GM19025 (cell line): ENCODE data around the gene BDKRB1.

Experiments
- ATAC-seq: cut with Tn5 transposase; IDR thresholded peaks from one replicate; pipeline ENCODE4 v1.9.1; 2021; ENCODE audit warnings: mild to moderate bottlenecking, low read depth, moderate library complexity; ENCODE audit not compliant: unreplicated experiment

The BDKRB1 gene

GRCh38 chr14:96260341-96260821 lies 4.4 kb downstream of the BDKRB1 start:
- ATAC-seq, result no peak

- ATAC-seq, result no peak
These were observed 5.0 kb downstream of the BDKRB1 start for GRCh38 chr14:96261053-96261452.

- no peak for ATAC-seq
These were observed 6.0 kb downstream of the BDKRB1 start for GRCh38 chr14:96261772-96262655.

GRCh38 chr14:96263347-96264199 lies 7.6 kb downstream of the BDKRB1 start:
- ATAC-seq, result no peak

GRCh38 chr14:96264200-96264553 lies 8.2 kb downstream of the BDKRB1 start:
- no peak for ATAC-seq

GRCh38 chr14:96264853-96265252 lies 8.8 kb downstream of the BDKRB1 start:
- no peak for ATAC-seq

GRCh38 chr14:96265383-96266095 lies 9.5 kb downstream of the BDKRB1 start:
- no peak for ATAC-seq

- no peak for ATAC-seq
These were observed 11.3 kb downstream of the BDKRB1 start for GRCh38 chr14:96267336-96267735.

GRCh38 chr14:96267916-96268315 lies 11.9 kb downstream of the BDKRB1 start:
- no peak for ATAC-seq

GRCh38 chr14:96268431-96269358 lies 12.7 kb downstream of the BDKRB1 start:
- ATAC-seq, result no peak

- ATAC-seq, result no peak
These were observed 13.3 kb downstream of the BDKRB1 start for GRCh38 chr14:96269359-96269710.

GRCh38 chr14:96270565-96271420 lies 14.8 kb downstream of the BDKRB1 start:
- no peak for ATAC-seq

GRCh38 chr14:96271421-96271762 lies 15.4 kb downstream of the BDKRB1 start:
- ATAC-seq, result no peak

GRCh38 chr14:96272777-96273473 lies 16.9 kb downstream of the BDKRB1 start:
- ATAC-seq, result no peak

GRCh38 chr14:96273629-96274028 lies 17.6 kb downstream of the BDKRB1 start:
- no peak for ATAC-seq

- no peak for ATAC-seq
These were observed 18.1 kb downstream of the BDKRB1 start for GRCh38 chr14:96274122-96274521.

- no peak for ATAC-seq
These were observed 18.5 kb downstream of the BDKRB1 start for GRCh38 chr14:96274543-96274942.
